ENCODE measurements around the gene SLC8B1.

GRCh38 chr12:113254298-113254697 lies 80.6 kb downstream of the SLC8B1 start:
- no peak for TF ChIP-seq CTCF (conservative IDR thresholded peaks at IDR 0.05)
- no peak for TF ChIP-seq EZH2 (IDR thresholded peaks at IDR 0.05; ENCODE audit: low read depth)
